GM12878 (cell line): Measurements from ENCODE around the gene ATP2C1. TPM values are rescaled to one million over a fixed set of nuclear protein-coding genes. Genes with fewer than 3 reads are reported as not detected.
"Not testable (repeated sequence)": the region's sequence is repeated elsewhere in the genome, so short reads cannot be mapped to it uniquely, and the experiment has no call there.

ENCODE experiments used
- ATAC-seq: fragments of 200-7000 bp; cut with Tn5 transposase; 3 replicates; pipeline ENCODE4 v1.9.1; 2020; ENCODE audit warnings: mild to moderate bottlenecking, moderate library complexity
- BruUV-seq: library from RNA; stranded (reverse); fragments of 400-500 nt; replicated peaks from 2 replicates; lab custom pipeline; 2021; lab: Mats Ljungman, UMichigan
- CTCF ChIA-PET: fragments of 300-600 bp; sonication (Branson Sonifier 250); formaldehyde crosslinking; extraction: SDS; loops from one replicate; lab custom pipeline; 2021; ENCODE audit warnings: inconsistent platforms; lab: Yijun Ruan, JAX
- POLR2A ChIA-PET: fragments of 350-600 bp; formaldehyde crosslinking; extraction: SDS; loops from one replicate; lab custom pipeline; 2021; ENCODE audit warnings: inconsistent platforms; lab: Charles Lee
- RAD21 ChIA-PET: fragments of 300-600 bp; sonication (Branson Sonifier 250); formaldehyde crosslinking; loops from one replicate; lab custom pipeline; 2023; ENCODE audit warnings: antibody characterized with exemption; ENCODE audit not compliant: unreplicated experiment; lab: Charles Lee
- SMC1A ChIA-PET: fragments of 300-600 bp; sonication (Branson Sonifier 250); formaldehyde crosslinking; loops from one replicate; lab custom pipeline; 2023; ENCODE audit not compliant: unreplicated experiment, uncharacterized antibody; lab: Charles Lee
- DNase-seq: peaks from one replicate; pipeline ENCODE4 v3.0.0-alpha.2; 2011; ENCODE audit warnings: low read depth, low spot score
- FAIRE-seq: peaks from 3 replicates; lab custom pipeline; 2011; peaks lifted over from hg19 to GRCh38; lab: Jason Lieb, UNC
- H2AFZ ChIP-seq: 2 replicates; pipeline ENCODE4 v1.6.0; 2011; ENCODE audit warnings: low read depth, low read length, control low read depth; ENCODE audit not compliant: control insufficient read depth
- H3K27ac ChIP-seq: 2 replicates; pipeline ENCODE4 v1.5.1; 2011; ENCODE audit warnings: control low read depth; ENCODE audit not compliant: control insufficient read depth, insufficient read depth
- H3K27me3 ChIP-seq, 2 experiments: replicated peaks in 1 of 2; 2 replicates each; pipeline versions ENCODE4 v1.6.0 to v1.6.1; 2011; ENCODE audit warnings: low read length in 1 of 2; ENCODE audit not compliant: control insufficient read depth in 2 of 2, insufficient read depth in 2 of 2
- H3K36me3 ChIP-seq, 2 experiments: 2 replicates each; pipeline ENCODE4 v1.5.1; 2011; ENCODE audit warnings: low read length in 1 of 2; ENCODE audit not compliant: control insufficient read depth in 2 of 2, insufficient read depth in 2 of 2
- H3K4me1 ChIP-seq: 2 replicates; pipeline ENCODE4 v1.6.1; 2011; ENCODE audit warnings: mild to moderate bottlenecking, low read length, moderate library complexity, mixed read lengths; ENCODE audit not compliant: control insufficient read depth, insufficient read depth
- H3K4me2 ChIP-seq: 2 replicates; pipeline ENCODE4 v1.6.0; 2011; ENCODE audit warnings: control low read depth; ENCODE audit not compliant: control insufficient read depth, insufficient read depth
- H3K4me3 ChIP-seq: fragments of 200-600 bp; sonication (generic); 2 replicates; pipeline ENCODE4 v1.5.1; 2016
- H3K79me2 ChIP-seq: 2 replicates; pipeline ENCODE4 v1.6.0; 2011; ENCODE audit warnings: low read length; ENCODE audit not compliant: control insufficient read depth, insufficient read depth
- H3K9ac ChIP-seq: 2 replicates; pipeline ENCODE4 v1.8.0; 2011; ENCODE audit warnings: low read length, control low read depth, mixed read lengths; ENCODE audit not compliant: control insufficient read depth, insufficient read depth
- H3K9me3 ChIP-seq: replicated peaks from 3 replicates; pipeline ENCODE4 v1.5.1; 2011; ENCODE audit warnings: mild to moderate bottlenecking, low read length; ENCODE audit not compliant: control insufficient read depth, insufficient read depth
- H4K20me1 ChIP-seq: 2 replicates; pipeline ENCODE4 v1.6.0; 2011; ENCODE audit not compliant: control insufficient read depth, insufficient read depth
- CEBPB ChIP-seq, 2 experiments: fragments of 150-350 bp in 1 of 2; IDR thresholded peaks; 2 replicates each; pipeline ENCODE4 v1.6.1; 2012 to 2014; ENCODE audit warnings: low read depth in 2 of 2, low read length in 2 of 2, borderline replicate concordance in 1 of 2, inconsistent platforms in 1 of 2
- IKZF2 ChIP-seq, 2 experiments: fragments of 450-650 bp; IDR thresholded peaks; 2 replicates each; pipeline ENCODE4 v1.6.1; 2017; ENCODE audit warnings: mild to moderate bottlenecking in 2 of 2, moderate library complexity in 2 of 2
- NFIC ChIP-seq: IDR thresholded peaks from 2 replicates; pipeline ENCODE4 v1.6.1; 2012; ENCODE audit warnings: low read depth, mild to moderate bottlenecking, inconsistent platforms, low read length, moderate library complexity
- POU2F2 ChIP-seq: IDR thresholded peaks from 3 replicates; pipeline ENCODE4 v1.6.1; 2011; ENCODE audit warnings: low read depth, mild to moderate bottlenecking, low read length, borderline replicate concordance
- RFX5 ChIP-seq: IDR thresholded peaks from 2 replicates; pipeline ENCODE4 v1.6.1; 2011; ENCODE audit warnings: low read depth, low read length, improper control_type of control experiment
- SRF ChIP-seq, 2 experiments: IDR thresholded peaks; 2 replicates each; pipeline ENCODE4 v1.6.1; 2011; ENCODE audit warnings: low read depth in 2 of 2, low read length in 2 of 2, mild to moderate bottlenecking in 1 of 2, moderate library complexity in 1 of 2
- YY1 ChIP-seq: IDR thresholded peaks from 2 replicates; pipeline ENCODE4 v1.6.1; 2011; ENCODE audit warnings: low read depth, mild to moderate bottlenecking, low read length
- WGBS: methylation state at CpG from one replicate; pipeline ENCODE4 v1.1.6; 2016; ENCODE audit warnings: low lambda C conversion rate; ENCODE audit not compliant: insufficient replicate concordance, insufficient coverage; ENCODE audit errors: missing lambda C conversion rate; 5-methylcytosine and 5-hydroxymethylcytosine counted together
- in situ Hi-C: fragments of 300-500 bp; cut with MboI; formaldehyde crosslinking; loops from 9 replicates; pipeline ENCODE4 v1.14.3; 2018; ENCODE audit warnings: mixed read lengths
- intact Hi-C: fragments of 100-400 bp; cut with micrococcal nuclease; formaldehyde crosslinking; loops from one replicate; pipeline ENCODE4 v1.14.2; 2022; ENCODE audit not compliant: unreplicated experiment
- polyA plus RNA-seq, 11 experiments: library from polyadenylated mRNA; depleted of rRNA in 4 of 11; unstranded in 6 of 11; stranded (reverse) in 5 of 11; fragments of >200 nt; fragmentation: Nextera tagmentation in 4 of 11; fragmentation: Illumina TruSeq in 1 of 11; extraction: Ambion mirVana in 4 of 11; extraction: Trizol in 1 of 11; gene quantifications; 1 replicate in 1 of 11; 2 replicates in 10 of 11; pipeline versions ENCODE4 v1.2.1 to v1.2.3, GENCODE V29; 2011 to 2016; ENCODE audit warnings: inconsistent platforms in 2 of 11, missing spikeins in 2 of 11, low read depth in 1 of 11
- total RNA-seq, 4 experiments: library from RNA; depleted of rRNA in 3 of 4; stranded (reverse); fragments of >200 nt in 3 of 4; fragmentation: Illumina TruSeq in 1 of 4; extraction: Trizol in 1 of 4; gene quantifications; 2 replicates each; pipeline versions ENCODE4 v1.2.1 to v1.2.3, GENCODE V29; 2013 to 2021

Gene ATP2C1
- total and polyA plus RNA-seq, 10 of the 15 experiments (the other 5 are each of a cell fraction or from before 2014, with no cell fraction given), result 20.6 to 116 (median 55.1) TPM

GRCh38 chr3:130857336-130858026 lies 36.4 kb upstream of the ATP2C1 start (continued):
- TF ChIP-seq CEBPB (IDR thresholded peaks at IDR 0.05; ENCODE audit: borderline replicate concordance in 1 of 2, low read depth in 2 of 2, low read length in 2 of 2) (no peak), NFIC (0 out of 2 replicates have a peak, but pooled peaks have one; percentile 24), YY1 (no peak), IKZF2 (IDR thresholded peaks at IDR 0.05) (peak; percentile 73), POU2F2 (peak; percentile 77; the same call in 1 of the 3 replicates), SRF (IDR thresholded peaks at IDR 0.05; ENCODE audit: low read depth in 2 of 2, low read length in 2 of 2) (no peak), RFX5 (no peak)

- RAD21 ChIA-PET, result interaction anchor here (1.0 kb wide), 1 partner anchor 54 kb away, joined by 3 read pairs; no protein-coding TSS in a partner anchor
- DNase-seq, H4K20me1 ChIP-seq, in situ Hi-C loops, BruUV-seq, H3K4me1 ChIP-seq, H3K4me3 ChIP-seq, FAIRE-seq, ATAC-seq, H3K9ac ChIP-seq, H3K36me3 ChIP-seq, H3K27ac ChIP-seq, intact Hi-C loops, H2AFZ ChIP-seq, H3K27me3 ChIP-seq, H3K4me2 ChIP-seq, CTCF ChIA-PET: not testable (repeated sequence)
- SMC1A ChIA-PET, result interaction anchor here (2.1 kb wide), 1 partner anchor 10 kb away, joined by 6 read pairs; no protein-coding TSS in a partner anchor
- 93% methylated on average over 6 of the region's 8 CpGs for WGBS
- Histone ChIP-seq H3K9me3 (peaks cover 11% of the 10 kb centered on the region; the same call in 2 of the 3 replicates), H3K79me2 (peaks cover 43% of the 10 kb centered on the region)
- POLR2A ChIA-PET, result interaction anchor here (0.7 to 0.9 kb wide), 2 partner anchors 12 to 38 kb away, joined by 3 to 6 read pairs; no protein-coding TSS in a partner anchor
These were observed 31.8 kb upstream of the ATP2C1 start for GRCh38 chr3:130862130-130862529.
